Hepatocyte (in vitro differentiated cells): ENCODE measurements around the gene RNF166.

Source experiments
- CTCF ChIP-seq: fragments of 200-600 bp; sonication (generic); IDR thresholded peaks from 2 replicates; pipeline ENCODE4 v1.5.1; 2016; ENCODE audit warnings: antibody characterized with exemption, mild to moderate bottlenecking; ENCODE audit not compliant: poor library complexity
- EZH2 ChIP-seq: fragments of 200-600 bp; sonication (generic); IDR thresholded peaks from 2 replicates; pipeline ENCODE4 v1.6.1; 2016; ENCODE audit warnings: antibody characterized with exemption, mild to moderate bottlenecking, borderline replicate concordance

DNA sequence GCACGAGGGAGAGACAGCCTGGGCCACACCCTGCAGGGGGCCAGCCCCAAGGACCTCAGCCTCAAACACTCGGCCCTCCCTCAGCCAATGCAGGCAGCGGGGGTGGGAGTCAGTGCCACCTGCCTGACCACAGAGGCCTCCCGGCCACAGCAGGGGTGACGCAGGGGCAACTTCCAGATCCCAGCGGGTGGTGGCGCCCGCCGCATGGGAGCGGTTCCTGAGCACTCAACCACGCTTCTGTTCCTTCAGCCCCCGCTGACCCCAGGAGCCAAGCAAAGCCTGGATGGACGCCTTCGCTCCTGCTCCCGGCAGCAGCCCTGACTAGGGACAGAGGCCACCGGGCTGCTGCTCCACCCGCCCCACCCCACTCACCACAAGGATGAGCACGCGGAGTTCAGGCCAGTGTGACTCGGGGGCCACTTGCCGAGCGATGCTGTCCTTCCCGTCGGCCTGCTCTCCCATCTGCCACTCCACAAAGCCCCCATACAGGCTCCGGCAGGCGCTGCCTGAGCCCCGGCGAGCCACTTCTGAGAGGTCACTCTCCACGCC lies 50.4 kb downstream of the RNF166 start:
- TF ChIP-seq CTCF (no peak), EZH2 (no peak)
